HUES48 (cell line): Measurements from ENCODE around the gene KRTAP20-4.

Experiments used
- H3K27ac ChIP-seq: one replicate; pipeline ENCODE4 v1.7.0; 2013; ENCODE audit warnings: low read depth, low read length, inconsistent platforms
- H3K27me3 ChIP-seq: 2 replicates; pipeline ENCODE4 v1.6.1; 2013; ENCODE audit warnings: mild to moderate bottlenecking, low read length; ENCODE audit not compliant: control insufficient read depth, insufficient read depth
- H3K36me3 ChIP-seq: 2 replicates; pipeline ENCODE4 v1.6.1; 2013; ENCODE audit warnings: low read length; ENCODE audit not compliant: control insufficient read depth, insufficient read depth
- H3K4me1 ChIP-seq: 2 replicates; pipeline ENCODE4 v1.6.1; 2013; ENCODE audit warnings: mild to moderate bottlenecking, low read length; ENCODE audit not compliant: control insufficient read depth, insufficient read depth
- H3K4me3 ChIP-seq: 2 replicates; pipeline ENCODE4 v1.5.1; 2013; ENCODE audit warnings: mild to moderate bottlenecking, low read depth, low read length
- H3K9ac ChIP-seq: 2 replicates; pipeline ENCODE4 v1.6.1; 2013; ENCODE audit warnings: mild to moderate bottlenecking, low read depth, low read length, moderate library complexity
- H3K9me3 ChIP-seq: 2 replicates; pipeline ENCODE4 v1.6.1; 2013; ENCODE audit warnings: low read length; ENCODE audit not compliant: control insufficient read depth, insufficient read depth

The KRTAP20-4 gene

GRCh38 chr21:30620522-30620921 lies at the start of gene KRTAP20-4:
KRTAP20-4 (plus strand) TSS chr21:30620627.
- Histone ChIP-seq H3K27me3 (no peaks in the 10 kb centered on the region), H3K9me3 (peaks cover 19% of the 10 kb centered on the region), H3K9ac (no peak within 1 kb of the TSS), H3K27ac (no peak within 1 kb of the TSS), H3K4me1 (no peaks in the 10 kb centered on the region), H3K4me3 (no peak within 1 kb of the TSS), H3K36me3 (no peaks in the 10 kb centered on the region)

- H3K9ac ChIP-seq, result no peak overlapping the region
- no peaks in the 10 kb centered on the region for H3K4me1 ChIP-seq
- H3K36me3 ChIP-seq, result no peaks in the 10 kb centered on the region
- H3K27me3 ChIP-seq, result no peaks in the 10 kb centered on the region
- H3K9me3 ChIP-seq, result no peaks in the 10 kb centered on the region
- H3K4me3 ChIP-seq, result no peak overlapping the region
- no peak overlapping the region for H3K27ac ChIP-seq
These were observed 42.7 kb upstream of the KRTAP20-4 start for GRCh38 chr21:30577766-30578165.

DNA sequence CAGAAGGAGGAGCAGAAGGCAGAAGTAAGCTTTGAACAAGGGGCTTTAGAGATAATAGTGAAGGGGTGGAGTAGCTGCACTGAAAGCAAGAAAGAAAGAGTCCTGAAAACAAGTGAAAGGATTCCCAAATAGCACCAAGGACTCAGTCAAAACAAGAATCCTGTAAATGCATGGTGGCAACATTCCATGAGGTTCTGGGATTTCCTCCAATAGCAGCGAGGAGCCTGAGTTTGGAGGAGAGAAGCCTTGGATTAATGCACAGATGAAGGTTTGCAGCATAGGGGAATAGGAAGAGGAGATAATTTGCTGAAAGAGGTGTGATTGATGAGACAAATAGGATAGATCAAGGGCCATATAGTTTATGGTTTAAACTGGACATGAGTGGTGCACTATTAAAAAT lies 41.1 kb upstream of the KRTAP20-4 start:
- H3K9ac ChIP-seq, result no peak overlapping the region
- no peaks in the 10 kb centered on the region for H3K4me1 ChIP-seq
- H3K9me3 ChIP-seq, result no peaks in the 10 kb centered on the region
- no peaks in the 10 kb centered on the region for H3K36me3 ChIP-seq
- no peak overlapping the region for H3K27ac ChIP-seq
- H3K4me3 ChIP-seq, result no peak overlapping the region
- H3K27me3 ChIP-seq, result no peaks in the 10 kb centered on the region

- Histone ChIP-seq H3K4me3 (no peak overlapping the region), H3K9ac (no peak overlapping the region), H3K27ac (no peak overlapping the region), H3K36me3 (no peaks in the 10 kb centered on the region), H3K4me1 (no peaks in the 10 kb centered on the region), H3K9me3 (no peaks in the 10 kb centered on the region), H3K27me3 (no peaks in the 10 kb centered on the region)
These were observed 40.3 kb upstream of the KRTAP20-4 start for GRCh38 chr21:30580132-30580531.

- no peaks in the 10 kb centered on the region for H3K4me1 ChIP-seq
- H3K36me3 ChIP-seq, result no peaks in the 10 kb centered on the region
- H3K27me3 ChIP-seq, result no peaks in the 10 kb centered on the region
- no peak overlapping the region for H3K4me3 ChIP-seq
- H3K9ac ChIP-seq, result no peak overlapping the region
- H3K27ac ChIP-seq, result no peak overlapping the region
- no peaks in the 10 kb centered on the region for H3K9me3 ChIP-seq
These were observed 37.6 kb upstream of the KRTAP20-4 start for GRCh38 chr21:30582870-30583269.

GRCh38 chr21:30590297-30590696 lies 30.1 kb upstream of the KRTAP20-4 start, which contains the start of gene KRTAP22-2:
KRTAP22-2 (minus strand) TSS chr21:30590397.
- no peaks in the 10 kb centered on the region for H3K36me3 ChIP-seq
- no peak within 1 kb of the TSS for H3K9ac ChIP-seq
- H3K4me3 ChIP-seq, result no peak within 1 kb of the TSS
- no peaks in the 10 kb centered on the region for H3K27me3 ChIP-seq
- no peaks in the 10 kb centered on the region for H3K9me3 ChIP-seq
- H3K27ac ChIP-seq, result no peak within 1 kb of the TSS
- H3K4me1 ChIP-seq, result no peaks in the 10 kb centered on the region

- H3K27me3 ChIP-seq, result no peaks in the 10 kb centered on the region
- no peak within 1 kb of the TSS for H3K27ac ChIP-seq
- no peaks in the 10 kb centered on the region for H3K9me3 ChIP-seq
- no peaks in the 10 kb centered on the region for H3K4me1 ChIP-seq
- no peaks in the 10 kb centered on the region for H3K36me3 ChIP-seq
- H3K4me3 ChIP-seq, result no peak within 1 kb of the TSS
- H3K9ac ChIP-seq, result no peak within 1 kb of the TSS
These were observed 28.3 kb upstream of the KRTAP20-4 start, which contains the start of gene KRTAP6-3 for GRCh38 chr21:30592140-30592539. KRTAP6-3 (plus strand) TSS chr21:30592440; CDS start chr21:30592446, 6 bp downstream.

DNA sequence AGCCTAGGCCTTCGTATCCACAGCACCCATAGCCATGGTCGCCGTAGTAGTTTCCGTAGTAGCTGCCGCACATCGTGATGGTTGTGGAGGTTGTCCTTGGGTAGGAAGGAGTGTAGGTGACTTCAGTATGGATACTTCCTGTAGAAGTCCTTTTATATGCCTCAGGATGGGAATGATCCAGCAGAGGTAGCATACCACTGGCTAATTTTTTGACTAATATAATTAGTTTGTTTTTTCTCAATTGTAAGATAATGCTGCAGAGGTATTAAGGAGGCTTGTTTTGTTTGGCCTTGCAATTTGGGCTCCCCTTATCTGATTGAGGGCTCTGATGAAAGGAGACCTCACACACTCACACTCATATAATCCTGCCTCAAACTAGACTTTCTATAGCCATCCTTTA lies 21.6 kb upstream of the KRTAP20-4 start, which contains the start of gene KRTAP6-2:
KRTAP6-2 (minus strand) TSS at position 101 of the 400 bp plus-strand sequence; CDS start at position 73, 28 bp downstream.
- no peaks in the 10 kb centered on the region; the same call in 1 of the 2 replicates for H3K9me3 ChIP-seq
- H3K9ac ChIP-seq, result no peak within 1 kb of the TSS
- H3K27me3 ChIP-seq, result no peaks in the 10 kb centered on the region
- no peak within 1 kb of the TSS for H3K4me3 ChIP-seq
- H3K36me3 ChIP-seq, result no peaks in the 10 kb centered on the region
- H3K27ac ChIP-seq, result no peak within 1 kb of the TSS
- H3K4me1 ChIP-seq, result no peaks in the 10 kb centered on the region

- no peaks in the 10 kb centered on the region for H3K4me1 ChIP-seq
- no peaks in the 10 kb centered on the region for H3K36me3 ChIP-seq
- no peak within 1 kb of the TSS for H3K27ac ChIP-seq
- H3K9me3 ChIP-seq, result no peaks in the 10 kb centered on the region; the same call in 1 of the 2 replicates
- H3K27me3 ChIP-seq, result no peaks in the 10 kb centered on the region
- H3K4me3 ChIP-seq, result no peak within 1 kb of the TSS
- no peak within 1 kb of the TSS for H3K9ac ChIP-seq
These were observed 19.6 kb upstream of the KRTAP20-4 start, which contains the start of gene KRTAP22-1 for GRCh38 chr21:30600787-30601186. KRTAP22-1 (plus strand) TSS chr21:30601087.

DNA sequence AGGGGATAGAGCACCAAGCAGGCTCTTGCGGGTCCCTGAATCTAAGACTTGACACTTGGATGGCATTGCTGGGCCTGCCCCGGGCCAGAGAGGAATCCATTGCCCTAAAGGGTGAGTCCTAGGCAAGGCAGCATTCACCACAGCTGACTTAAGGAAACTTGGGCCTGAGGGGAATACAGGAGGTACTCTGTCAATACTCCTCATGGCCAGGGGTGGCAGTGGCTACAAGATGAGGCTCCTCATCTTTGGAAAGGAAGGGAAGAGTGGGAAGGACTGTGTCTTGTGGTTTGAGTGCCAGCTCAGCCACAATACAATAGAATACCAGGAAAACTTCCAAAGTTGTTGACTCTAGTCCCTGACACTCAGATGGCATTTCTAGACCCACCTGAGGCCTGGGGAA lies 14.5 kb upstream of the KRTAP20-4 start:
- Histone ChIP-seq H3K4me1 (no peaks in the 10 kb centered on the region), H3K9me3 (0 out of 2 replicates have a peak, but pooled peaks cover under 1% of the 10 kb centered on the region), H3K36me3 (no peaks in the 10 kb centered on the region), H3K27ac (no peak overlapping the region), H3K4me3 (no peak overlapping the region), H3K27me3 (no peaks in the 10 kb centered on the region), H3K9ac (no peak overlapping the region)

DNA sequence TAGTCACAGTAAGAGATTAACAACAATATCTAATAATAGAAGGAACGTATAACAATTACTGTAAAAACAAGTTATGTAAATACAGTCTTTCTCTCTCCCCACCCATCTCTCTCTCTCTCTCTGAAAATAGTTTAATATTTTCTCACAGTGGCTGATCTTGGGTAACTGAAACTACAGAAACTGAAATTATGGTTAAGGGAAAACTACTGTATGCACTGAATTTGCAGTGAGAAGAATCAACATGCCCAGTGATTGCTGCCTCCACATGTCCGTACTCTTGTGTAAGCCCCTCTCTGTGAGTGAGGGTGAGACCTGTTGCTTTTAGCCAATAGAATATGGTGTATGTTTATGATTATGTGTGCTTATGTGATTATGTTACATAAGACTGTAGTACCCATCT lies 8.3 kb upstream of the KRTAP20-4 start:
- Histone ChIP-seq H3K4me1 (no peaks in the 10 kb centered on the region), H3K36me3 (no peaks in the 10 kb centered on the region), H3K4me3 (no peak overlapping the region), H3K9me3 (peaks cover 7% of the 10 kb centered on the region; the same call in 1 of the 2 replicates), H3K27ac (no peak overlapping the region), H3K9ac (no peak overlapping the region), H3K27me3 (no peaks in the 10 kb centered on the region)
